H1 (cell line): Measurements from ENCODE around the gene DNM2. TPM values are rescaled to one million over a fixed set of nuclear protein-coding genes. Genes with fewer than 3 reads are reported as not detected.

Experiments used
- CTCF ChIA-PET: fragments of 300-600 bp; sonication (Branson Sonifier 250); formaldehyde crosslinking; loops from one replicate; lab custom pipeline; 2021; ENCODE audit not compliant: partially characterized antibody; lab: Charles Lee
- POLR2A ChIA-PET: fragments of 300-600 bp; sonication (Branson Sonifier 250); formaldehyde crosslinking; loops from one replicate; lab custom pipeline; 2021; ENCODE audit warnings: inconsistent platforms; ENCODE audit not compliant: partially characterized antibody; lab: Charles Lee
- DNase-seq, 2 experiments: peaks; one replicate each; pipeline versions ENCODE4 v3.0.0 to v3.0.0-alpha.2; 2010 to 2022; ENCODE audit warnings: low spot score in 2 of 2, low read depth in 1 of 2, mixed read lengths in 1 of 2
- FAIRE-seq: peaks from 2 replicates; lab custom pipeline; 2011; peaks lifted over from hg19 to GRCh38; lab: Jason Lieb, UNC
- H2AFZ ChIP-seq: 2 replicates; pipeline ENCODE4 v1.8.1; 2012; ENCODE audit warnings: low read length, inconsistent platforms
- H2AK5ac ChIP-seq: 2 replicates; pipeline ENCODE4 v1.6.1; 2013; ENCODE audit warnings: low read depth, low read length
- H2BK120ac ChIP-seq: replicated peaks from 2 replicates; pipeline ENCODE3; 2013; ENCODE audit warnings: low read depth, low read length, inconsistent platforms
- H2BK12ac ChIP-seq: 2 replicates; pipeline ENCODE4 v1.6.1; 2013; ENCODE audit warnings: low read depth, low read length
- H2BK15ac ChIP-seq: 2 replicates; pipeline ENCODE4 v1.6.1; 2013; ENCODE audit warnings: low read length
- H2BK20ac ChIP-seq: 2 replicates; pipeline ENCODE4 v1.6.1; 2013; ENCODE audit warnings: low read length
- H2BK5ac ChIP-seq: 2 replicates; pipeline ENCODE4 v1.6.1; 2013; ENCODE audit warnings: low read depth, low read length
- H3K14ac ChIP-seq: 2 replicates; pipeline ENCODE4 v1.6.1; 2013; ENCODE audit warnings: inconsistent platforms; ENCODE audit not compliant: insufficient read length
- H3K18ac ChIP-seq: 2 replicates; pipeline ENCODE4 v1.6.1; 2013; ENCODE audit warnings: low read length; ENCODE audit errors: extremely low read depth
- H3K23ac ChIP-seq: 2 replicates; pipeline ENCODE4 v1.6.1; 2013; ENCODE audit warnings: inconsistent platforms; ENCODE audit not compliant: insufficient read length
- H3K23me2 ChIP-seq: 2 replicates; pipeline ENCODE4 v1.6.1; 2013; ENCODE audit warnings: low read depth, low read length
- H3K27ac ChIP-seq: 2 replicates; pipeline ENCODE4 v1.6.1; 2011; ENCODE audit warnings: low read depth, low read length, inconsistent platforms
- H3K27me3 ChIP-seq, 4 experiments: replicated peaks in 1 of 4; 1 replicate in 1 of 4; 2 replicates in 3 of 4; pipeline versions ENCODE4 v1.6.1 to v1.8.1; 2011 to 2013; ENCODE audit warnings: low read length in 3 of 4, mild to moderate bottlenecking in 3 of 4, inconsistent platforms in 2 of 4, mixed read lengths in 2 of 4, moderate library complexity in 1 of 4; ENCODE audit not compliant: control insufficient read depth in 3 of 4, insufficient read depth in 3 of 4; ENCODE audit errors: extremely low read depth in 1 of 4
- H3K36me3 ChIP-seq, 4 experiments: 2 replicates each; pipeline versions ENCODE4 v1.6.1 to v1.8.1; 2011 to 2013; ENCODE audit warnings: mild to moderate bottlenecking in 4 of 4, low read length in 3 of 4, moderate library complexity in 2 of 4, control low read depth in 1 of 4, inconsistent platforms in 1 of 4; ENCODE audit not compliant: insufficient read depth in 4 of 4, control insufficient read depth in 2 of 4
- H3K4ac ChIP-seq: replicated peaks from 2 replicates; pipeline ENCODE3; 2013; ENCODE audit warnings: low read length, low read depth, mixed read lengths, inconsistent platforms; ENCODE audit not compliant: insufficient read length
- H3K4me1 ChIP-seq, 4 experiments: replicated peaks in 1 of 4; 1 replicate in 1 of 4; 2 replicates in 3 of 4; pipeline versions ENCODE4 v1.6.1 to v1.8.1; 2011 to 2013; ENCODE audit warnings: low read length in 3 of 4, inconsistent platforms in 2 of 4, mixed read lengths in 1 of 4; ENCODE audit not compliant: insufficient read depth in 4 of 4, control insufficient read depth in 3 of 4
- H3K4me2 ChIP-seq, 2 experiments: 2 replicates each; pipeline versions ENCODE4 v1.6.1 to v1.8.1; 2011 to 2013; ENCODE audit warnings: low read depth in 2 of 2, low read length in 2 of 2, control low read depth in 1 of 2, inconsistent platforms in 1 of 2, mild to moderate bottlenecking in 1 of 2; ENCODE audit not compliant: insufficient read depth in 1 of 2
- H3K4me3 ChIP-seq, 4 experiments: fragments of 200-600, 300-600 bp in 1 of 4; sonication (generic), shearing (Covaris generic), sonication (Bioruptor Twin) in 1 of 4; 2 replicates each; pipeline versions ENCODE4 v1.5.1 to v1.8.1; 2011 to 2016; ENCODE audit warnings: low read length in 4 of 4, low read depth in 3 of 4, control low read depth in 2 of 4, inconsistent platforms in 2 of 4, mild to moderate bottlenecking in 2 of 4, mixed read lengths in 1 of 4, moderate library complexity in 1 of 4; ENCODE audit not compliant: insufficient read depth in 2 of 4; ENCODE audit errors: extremely low read depth in 1 of 4
- H3K56ac ChIP-seq: replicated peaks from 2 replicates; pipeline ENCODE3; 2013; ENCODE audit warnings: low read depth, mild to moderate bottlenecking, mixed read lengths, low read length, inconsistent platforms; ENCODE audit not compliant: insufficient read length
- H3K79me1 ChIP-seq: 2 replicates; pipeline ENCODE4 v1.6.1; 2013; ENCODE audit warnings: low read depth, low read length, control low read depth
- H3K79me2 ChIP-seq, 2 experiments: 2 replicates each; pipeline versions ENCODE4 v1.6.1 to v1.8.1; 2012 to 2013; ENCODE audit warnings: low read length in 2 of 2, mild to moderate bottlenecking in 2 of 2, inconsistent platforms in 1 of 2; ENCODE audit not compliant: insufficient read depth in 2 of 2, control insufficient read depth in 1 of 2
- H3K9ac ChIP-seq, 4 experiments: replicated peaks in 1 of 4; 1 replicate in 1 of 4; 2 replicates in 3 of 4; pipeline versions ENCODE4 v1.6.1 to v1.8.1; 2011 to 2013; ENCODE audit warnings: low read depth in 3 of 4, low read length in 3 of 4, control low read depth in 2 of 4, mild to moderate bottlenecking in 2 of 4, moderate library complexity in 2 of 4, inconsistent platforms in 1 of 4; ENCODE audit errors: extremely low read depth in 1 of 4
- H3K9me3 ChIP-seq, 2 experiments: 2 replicates each; pipeline versions ENCODE4 v1.6.1 to v1.8.1; 2012 to 2013; ENCODE audit warnings: mild to moderate bottlenecking in 2 of 2, moderate library complexity in 2 of 2, control low read depth in 1 of 2, inconsistent platforms in 1 of 2, low read depth in 1 of 2, low read length in 1 of 2, mixed read lengths in 1 of 2; ENCODE audit not compliant: insufficient read depth in 2 of 2
- H4K20me1 ChIP-seq, 2 experiments: replicated peaks in 1 of 2; 2 replicates each; pipeline versions ENCODE3 to v1.8.1; 2011 to 2013; ENCODE audit warnings: inconsistent platforms in 2 of 2, low read length in 2 of 2, mild to moderate bottlenecking in 1 of 2; ENCODE audit not compliant: insufficient read depth in 2 of 2, control insufficient read depth in 1 of 2
- H4K5ac ChIP-seq: 2 replicates; pipeline ENCODE4 v1.6.1; 2013; ENCODE audit warnings: low read length, low read depth, mixed read lengths, inconsistent platforms; ENCODE audit not compliant: insufficient read length
- H4K8ac ChIP-seq: 2 replicates; pipeline ENCODE4 v1.8.0; 2013; ENCODE audit warnings: mild to moderate bottlenecking, moderate library complexity, low read length, inconsistent platforms; ENCODE audit not compliant: insufficient read depth; ENCODE audit errors: extremely low read depth
- H4K91ac ChIP-seq: replicated peaks from 2 replicates; pipeline ENCODE3; 2013; ENCODE audit warnings: low read length, mixed read lengths, inconsistent platforms; ENCODE audit not compliant: insufficient read length
- ASH2L ChIP-seq: fragments of 200-600, 300-600 bp; sonication (generic); IDR thresholded peaks from one replicate; pipeline ENCODE4 v1.7.1; 2017; ENCODE audit warnings: low read length
- ATF3 ChIP-seq: IDR thresholded peaks from 2 replicates; pipeline ENCODE4 v1.6.1; 2011; ENCODE audit warnings: low read depth, mild to moderate bottlenecking, low read length; ENCODE audit not compliant: insufficient read depth
- CEBPB ChIP-seq: IDR thresholded peaks from 2 replicates; pipeline ENCODE4 v1.6.1; 2012; ENCODE audit warnings: low read depth, low read length
- EZH2 ChIP-seq: fragments of 200-600 bp; sonication (generic); IDR thresholded peaks from 2 replicates; pipeline ENCODE4 v1.7.1; 2012; ENCODE audit warnings: low read depth, mild to moderate bottlenecking, moderate library complexity, low read length, inconsistent platforms; ENCODE audit not compliant: severe bottlenecking
- GABPA ChIP-seq: IDR thresholded peaks from 2 replicates; pipeline ENCODE4 v1.6.1; 2011; ENCODE audit warnings: mild to moderate bottlenecking, low read length, moderate library complexity, borderline replicate concordance; ENCODE audit not compliant: insufficient read depth
- KDM5A ChIP-seq: fragments of 200-600 bp; IDR thresholded peaks from 2 replicates; pipeline ENCODE4 v1.7.1; 2012; ENCODE audit warnings: mild to moderate bottlenecking, low read length, inconsistent platforms, mixed read lengths
- MAX ChIP-seq: IDR thresholded peaks from 2 replicates; pipeline ENCODE4 v1.6.1; 2012; ENCODE audit warnings: inconsistent platforms
- PHF8 ChIP-seq: fragments of 200-600 bp; sonication (generic); conservative IDR thresholded peaks from 2 replicates; pipeline ENCODE4 v1.7.1; 2012; ENCODE audit warnings: low read depth, mild to moderate bottlenecking, inconsistent platforms, low read length, moderate library complexity
- POLR2A ChIP-seq, 2 experiments: IDR thresholded peaks; 1 replicate in 1 of 2; 2 replicates in 1 of 2; pipeline ENCODE4 v1.6.1; 2011; ENCODE audit warnings: low read depth in 2 of 2, low read length in 2 of 2, mild to moderate bottlenecking in 2 of 2; ENCODE audit errors: control extremely low read depth in 1 of 2
- RAD21 ChIP-seq, 2 experiments: IDR thresholded peaks in 1 of 2; conservative IDR thresholded peaks in 1 of 2; 2 replicates each; pipeline ENCODE4 v1.6.1; 2011; ENCODE audit warnings: low read depth in 2 of 2, low read length in 2 of 2, improper control_type of control experiment in 1 of 2, inconsistent platforms in 1 of 2, mild to moderate bottlenecking in 1 of 2, moderate library complexity in 1 of 2
- SIRT6 ChIP-seq: IDR thresholded peaks from one replicate; pipeline ENCODE4 v1.7.1; 2012; ENCODE audit warnings: low read length, inconsistent platforms
- TAF1 ChIP-seq: IDR thresholded peaks from 2 replicates; pipeline ENCODE4 v1.6.1; 2011; ENCODE audit warnings: mild to moderate bottlenecking, low read depth, low read length
- ZNF274 ChIP-seq: IDR thresholded peaks from 2 replicates; pipeline ENCODE4 v1.7.0; 2012; ENCODE audit warnings: low read length, borderline replicate concordance; ENCODE audit errors: extremely low read depth
- WGBS, 2 experiments: shearing (Covaris generic) in 1 of 2; methylation state at CpG; one replicate each; pipeline versions ENCODE4 v1.1.6 to v1.1.7; 2013 to 2015; ENCODE audit warnings: low lambda C conversion rate in 2 of 2, mixed read lengths in 2 of 2, inconsistent platforms in 1 of 2, low coverage in 1 of 2, missing lambda C conversion rate in 1 of 2; ENCODE audit not compliant: insufficient replicate concordance in 2 of 2, insufficient coverage in 1 of 2, insufficient read length in 1 of 2; ENCODE audit errors: extremely low coverage in 1 of 2, missing lambda C conversion rate in 1 of 2; 5-methylcytosine and 5-hydroxymethylcytosine counted together
- polyA plus RNA-seq, 7 experiments: library from polyadenylated mRNA; depleted of rRNA in 3 of 7; stranded (reverse) in 5 of 7; unstranded in 2 of 7; fragments of >200 nt in 5 of 7; fragments of 200-250 nt in 2 of 7; gene quantifications; 1 replicate in 5 of 7; 2 replicates in 1 of 7; 4 replicates in 1 of 7; pipeline versions ENCODE4 v1.2.1 to v1.2.3, GENCODE V29; 2011 to 2013; ENCODE audit warnings: missing spikeins in 2 of 7, mixed read lengths in 2 of 7
- total RNA-seq: library from RNA; stranded (reverse); fragmentation: NEBNext Ultra II Directional; extraction: Animal tissue kit (Norgen Biotek cat#: 25700); gene quantifications from 2 replicates; pipeline ENCODE4 v1.2.1, GENCODE V29; 2021

DNM2 gene
- total and polyA plus RNA-seq, 2 of the 8 experiments (the other 6 are each of a cell fraction or from before 2014, with no cell fraction given) = 61.9 to 120 TPM

- Histone ChIP-seq H3K56ac (no peak overlapping the region), H3K9ac (no peak overlapping the region), H3K23ac (no peak overlapping the region), H3K27me3 (no peaks in the 10 kb centered on the region), H4K20me1 (peaks cover 0 to 6% of the 10 kb centered on the region in 2 experiments), H3K79me2 (peaks cover 8 to 94% of the 10 kb centered on the region in 2 experiments; a peak in 3 of 4 replicates), H3K4me3 (no peak overlapping the region), H4K91ac (peak overlapping the region; percentile 25), H3K27ac (peak overlapping the region; percentile 42; the same call in 1 of the 2 replicates), H3K4me1 (peaks cover 17 to 29% (median 25%) of the 10 kb centered on the region in 4 experiments), H2BK12ac (no peak overlapping the region; the same call in 1 of the 2 replicates), H3K79me1 (peaks cover 26% of the 10 kb centered on the region), H2AFZ (no peak overlapping the region), H2BK20ac (no peak overlapping the region), H3K23me2 (no peaks in the 10 kb centered on the region), H3K36me3 (peaks cover 0 to 8% (median 0%) of the 10 kb centered on the region in 4 experiments; a peak in 2 of 8 replicates), H4K8ac (no peak overlapping the region), H2AK5ac (0 out of 2 replicates have a peak overlapping the region, but pooled peaks have one; percentile 43), H3K18ac (no peak overlapping the region), H3K14ac (no peak overlapping the region), H2BK5ac (no peak overlapping the region), H2BK120ac (no peak overlapping the region), H4K5ac (no peak overlapping the region), H2BK15ac (no peak overlapping the region), H3K4ac (no peak overlapping the region), H3K4me2 (no peak overlapping the region), H3K9me3 (no peaks in the 10 kb centered on the region)
- FAIRE-seq (no peak), DNase-seq (no peak)
- POLR2A ChIA-PET = interaction anchor here (1.1 to 6.4 kb wide), 2 partner anchors 12 to 43 kb away, joined by 4 to 72 read pairs; no protein-coding TSS in a partner anchor
- CTCF ChIA-PET = interaction anchor here (0.6 to 7.7 kb wide), 7 partner anchors 10 to 472 kb away, joined by 3 to 34 read pairs (median 4); no protein-coding TSS in a partner anchor
- whole genome bisulfite sequencing, 2 experiments = 88% methylated on average over 3 of the region's 3 CpGs; no CpG with 5 or more reads in 1 of the 2 experiments
- no peak for TF ChIP-seq CEBPB
- no peak for TF ChIP-seq ASH2L
- no peak for TF ChIP-seq POLR2A (IDR thresholded peaks at IDR 0.05; ENCODE audit: control extremely low read depth in 1 of 2, low read depth in 2 of 2, low read length in 2 of 2)
- TF ChIP-seq SIRT6 = no peak
- TF ChIP-seq KDM5A = no peak
- no peak for TF ChIP-seq PHF8
- no peak for TF ChIP-seq ZNF274
- TF ChIP-seq RAD21 (IDR thresholded peaks at IDR 0.05 in 1 of 2, conservative IDR thresholded peaks at IDR 0.05 in 1 of 2; ENCODE audit: low read depth in 2 of 2, low read length in 2 of 2) = no peak
- TF ChIP-seq EZH2 = no peak
- no peak for TF ChIP-seq ATF3
- TF ChIP-seq GABPA = no peak
- no peak for TF ChIP-seq MAX
- TF ChIP-seq TAF1 = no peak
These were observed 160.4 kb downstream of the DNM2 start for GRCh38 chr19:10878253-10878652.
